CD14-positive monocyte (primary cell): ENCODE results near the gene KCNJ10. TPM values are rescaled to one million over a fixed set of nuclear protein-coding genes. Genes with fewer than 3 reads are reported as not detected.
"Not testable (repeated sequence)": the region's sequence is repeated elsewhere in the genome, so short reads cannot be mapped to it uniquely, and the experiment has no call there.

ENCODE experiments used
- DNase-seq, 3 donors: peaks; one replicate each; pipeline ENCODE4 v3.0.0-alpha.2; 2011 to 2022
- H2AFZ ChIP-seq: 2 replicates; pipeline ENCODE4 v1.6.0; 2012; ENCODE audit warnings: mild to moderate bottlenecking, low read depth, low read length, inconsistent platforms; ENCODE audit not compliant: insufficient read depth, poor library complexity, severe bottlenecking
- H3K27ac ChIP-seq, 2 donors: 1 replicate in 1 of 2; 2 replicates in 1 of 2; pipeline ENCODE4 v1.5.1; 2012 to 2013; ENCODE audit warnings: low read length in 2 of 2, control low read depth in 1 of 2, inconsistent platforms in 1 of 2, low read depth in 1 of 2, mild to moderate bottlenecking in 1 of 2
- H3K27me3 ChIP-seq, 2 donors: one replicate each; pipeline versions ENCODE4 v1.6.0 to v1.6.1; 2011 to 2013; ENCODE audit warnings: low read length in 2 of 2; ENCODE audit not compliant: control insufficient read depth in 2 of 2, insufficient read depth in 2 of 2
- H3K36me3 ChIP-seq, 2 donors: replicated peaks in 1 of 2; 1 replicate in 1 of 2; 2 replicates in 1 of 2; pipeline versions ENCODE4 v1.5.1 to v1.6.1; 2012 to 2013; ENCODE audit warnings: low read length in 2 of 2, control low read depth in 1 of 2, inconsistent platforms in 1 of 2, mild to moderate bottlenecking in 1 of 2; ENCODE audit not compliant: insufficient read depth in 2 of 2, control insufficient read depth in 1 of 2
- H3K4me1 ChIP-seq, 2 donors: 1 replicate in 1 of 2; 2 replicates in 1 of 2; pipeline versions ENCODE4 v1.5.1 to v1.6.1; 2012 to 2013; ENCODE audit warnings: low read length in 2 of 2, control low read depth in 1 of 2, inconsistent platforms in 1 of 2, mild to moderate bottlenecking in 1 of 2, moderate library complexity in 1 of 2; ENCODE audit not compliant: insufficient read depth in 2 of 2, control insufficient read depth in 1 of 2
- H3K4me2 ChIP-seq: replicated peaks from 2 replicates; pipeline ENCODE3; 2012; ENCODE audit warnings: low read length, moderate library complexity, mild to moderate bottlenecking; ENCODE audit not compliant: poor library complexity, severe bottlenecking; ENCODE audit errors: extremely low read depth
- H3K4me3 ChIP-seq, 3 experiments: fragments of 200-600 bp in 1 of 3; sonication (generic) in 1 of 3; replicated peaks in 1 of 3; 1 replicate in 2 of 3; 2 replicates in 1 of 3; pipeline ENCODE4 v1.5.1; 2011 to 2013; ENCODE audit warnings: low read length in 3 of 3, mild to moderate bottlenecking in 3 of 3, control low read depth in 2 of 3, low read depth in 2 of 3, inconsistent platforms in 1 of 3, moderate library complexity in 1 of 3
- H3K79me2 ChIP-seq: 2 replicates; pipeline ENCODE4 v1.6.0; 2012; ENCODE audit warnings: mild to moderate bottlenecking, control low read depth, inconsistent platforms, low read length, moderate library complexity; ENCODE audit not compliant: insufficient read depth
- H3K9ac ChIP-seq: 2 replicates; pipeline ENCODE4 v1.6.0; 2017; ENCODE audit warnings: low read length, mild to moderate bottlenecking; ENCODE audit not compliant: insufficient read depth, poor library complexity, severe bottlenecking
- H3K9me3 ChIP-seq, 2 donors: replicated peaks in 1 of 2; 1 replicate in 1 of 2; 2 replicates in 1 of 2; pipeline versions ENCODE4 v1.5.1 to v1.6.1; 2012 to 2013; ENCODE audit warnings: low read length in 2 of 2, control low read depth in 1 of 2; ENCODE audit not compliant: control insufficient read depth in 1 of 2, insufficient read depth in 1 of 2
- H4K20me1 ChIP-seq: 2 replicates; pipeline ENCODE4 v1.6.0; 2012; ENCODE audit warnings: mild to moderate bottlenecking, low read length, control low read depth, moderate library complexity; ENCODE audit not compliant: insufficient read depth
- H3K27ac Mint-ChIP-seq, 7 donors: one replicate each; pipeline ENCODE4 v1.8.0; 2020; ENCODE audit warnings: mild to moderate bottlenecking in 7 of 7, mixed read lengths in 7 of 7, moderate library complexity in 6 of 7, inconsistent platforms in 2 of 7
- H3K27me3 Mint-ChIP-seq, 3 donors: one replicate each; pipeline ENCODE4 v1.8.0; 2021 to 2022; ENCODE audit warnings: low read depth in 3 of 3, mild to moderate bottlenecking in 3 of 3, mixed read lengths in 3 of 3, moderate library complexity in 3 of 3, inconsistent platforms in 1 of 3
- H3K36me3 Mint-ChIP-seq, 2 donors: one replicate each; pipeline ENCODE4 v1.8.0; 2020; ENCODE audit warnings: mixed read lengths in 2 of 2, inconsistent platforms in 1 of 2, mild to moderate bottlenecking in 1 of 2
- H3K4me1 Mint-ChIP-seq: one replicate; pipeline ENCODE4 v1.8.0; 2020; ENCODE audit warnings: mild to moderate bottlenecking, mixed read lengths
- H3K4me3 Mint-ChIP-seq, 2 donors: one replicate each; pipeline ENCODE4 v1.8.0; 2020; ENCODE audit warnings: mild to moderate bottlenecking in 2 of 2, mixed read lengths in 2 of 2, moderate library complexity in 1 of 2
- H3K9me3 Mint-ChIP-seq, 7 donors: one replicate each; pipeline ENCODE4 v1.8.0; 2020 to 2022; ENCODE audit warnings: mixed read lengths in 7 of 7, mild to moderate bottlenecking in 6 of 7, moderate library complexity in 6 of 7, inconsistent platforms in 2 of 7
- WGBS: methylation state at CpG from one replicate; pipeline ENCODE4 v1.1.5; 2013; ENCODE audit warnings: missing lambda C conversion rate; ENCODE audit not compliant: insufficient coverage; 5-methylcytosine and 5-hydroxymethylcytosine counted together
- intact Hi-C, 2 donors: fragments of 100-400 bp; cut with micrococcal nuclease; formaldehyde crosslinking; loops; one replicate each; pipeline versions ENCODE4 v1.15.0 to v1.15.1; 2023
- polyA plus RNA-seq, 3 donors: library from polyadenylated mRNA; depleted of rRNA in 1 of 3; unstranded in 2 of 3; stranded (reverse) in 1 of 3; fragments of 300-500 nt in 2 of 3; fragments of >200 nt in 1 of 3; fragmentation: Illumina TruSeq in 2 of 3; gene quantifications; 1 replicate in 2 of 3; 2 replicates in 1 of 3; pipeline ENCODE4 v1.2.3, GENCODE V29; 2012 to 2021
- TF ChIP-seq, protein P1 (sequence below): fragments of 200-600 bp; IDR thresholded peaks from one replicate; pipeline ENCODE4 v1.8.0; 2022; ENCODE audit warnings: antibody characterized with exemption, mild to moderate bottlenecking

KCNJ10 gene
- polyA plus RNA-seq, 3 donors, result 0.23 TPM; not detected in 2

- H3K36me3 Mint-ChIP-seq, result no peaks in the 10 kb centered on the region
- no peak overlapping the region for H3K27ac Mint-ChIP-seq
- no peaks in the 10 kb centered on the region for H3K79me2 ChIP-seq
- peaks cover 7 to 18% (median 15%) of the 10 kb centered on the region in 3 donors for H3K27me3 Mint-ChIP-seq
- TF ChIP-seq, protein P1, sequence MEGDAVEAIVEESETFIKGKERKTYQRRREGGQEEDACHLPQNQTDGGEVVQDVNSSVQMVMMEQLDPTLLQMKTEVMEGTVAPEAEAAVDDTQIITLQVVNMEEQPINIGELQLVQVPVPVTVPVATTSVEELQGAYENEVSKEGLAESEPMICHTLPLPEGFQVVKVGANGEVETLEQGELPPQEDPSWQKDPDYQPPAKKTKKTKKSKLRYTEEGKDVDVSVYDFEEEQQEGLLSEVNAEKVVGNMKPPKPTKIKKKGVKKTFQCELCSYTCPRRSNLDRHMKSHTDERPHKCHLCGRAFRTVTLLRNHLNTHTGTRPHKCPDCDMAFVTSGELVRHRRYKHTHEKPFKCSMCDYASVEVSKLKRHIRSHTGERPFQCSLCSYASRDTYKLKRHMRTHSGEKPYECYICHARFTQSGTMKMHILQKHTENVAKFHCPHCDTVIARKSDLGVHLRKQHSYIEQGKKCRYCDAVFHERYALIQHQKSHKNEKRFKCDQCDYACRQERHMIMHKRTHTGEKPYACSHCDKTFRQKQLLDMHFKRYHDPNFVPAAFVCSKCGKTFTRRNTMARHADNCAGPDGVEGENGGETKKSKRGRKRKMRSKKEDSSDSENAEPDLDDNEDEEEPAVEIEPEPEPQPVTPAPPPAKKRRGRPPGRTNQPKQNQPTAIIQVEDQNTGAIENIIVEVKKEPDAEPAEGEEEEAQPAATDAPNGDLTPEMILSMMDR, result no peak
- H3K4me3 ChIP-seq, result no peak overlapping the region
- no peaks in the 10 kb centered on the region for H3K36me3 ChIP-seq
- peaks cover 5% of the 10 kb centered on the region for H3K4me1 Mint-ChIP-seq
- H4K20me1 ChIP-seq, result no peaks in the 10 kb centered on the region
- no peaks in the 10 kb centered on the region for H3K9me3 Mint-ChIP-seq
- H3K4me2 ChIP-seq, result no peak overlapping the region
- H2AFZ ChIP-seq, result no peak overlapping the region
- no peak overlapping the region for H3K4me3 Mint-ChIP-seq
- no peak overlapping the region for H3K9ac ChIP-seq
- H3K4me1 ChIP-seq, result peaks cover 0 to 8% of the 10 kb centered on the region in 2 donors
- H3K9me3 ChIP-seq, result no peaks in the 10 kb centered on the region
- H3K27ac ChIP-seq, result no peak overlapping the region
- intact Hi-C loops, result no loop called here
- DNase-seq, result no peak
- WGBS, result 97% methylated on average over 11 of the region's 12 CpGs
- peaks cover 0 to 4% of the 10 kb centered on the region in 2 donors for H3K27me3 ChIP-seq
Measured at GRCh38 chr1:160112357-160112756, 42.4 kb upstream of the KCNJ10 start.

- H3K9me3 Mint-ChIP-seq, DNase-seq, H4K20me1 ChIP-seq, H3K79me2 ChIP-seq, H3K4me3 Mint-ChIP-seq, H3K9ac ChIP-seq, H3K27ac ChIP-seq, H3K36me3 Mint-ChIP-seq, H3K9me3 ChIP-seq, H3K4me1 ChIP-seq, H2AFZ ChIP-seq, H3K27me3 ChIP-seq, H3K27ac Mint-ChIP-seq, H3K36me3 ChIP-seq, H3K4me2 ChIP-seq, intact Hi-C loops, H3K4me1 Mint-ChIP-seq, H3K4me3 ChIP-seq: not testable (repeated sequence)
- no CpG with 5 or more reads among the region's 10 CpGs for WGBS
- peaks cover 7 to 15% (median 12%) of the 10 kb centered on the region in 3 donors for H3K27me3 Mint-ChIP-seq
Measured at GRCh38 chr1:160111462-160111861, 41.5 kb upstream of the KCNJ10 start.
